Transverse colon (tissue), 4 donors: ENCODE data around the gene DCUN1D5. TPM values are rescaled to one million over a fixed set of nuclear protein-coding genes. Genes with fewer than 3 reads are reported as not detected.
"Not testable (repeated sequence)": the region's sequence is repeated elsewhere in the genome, so short reads cannot be mapped to it uniquely, and the experiment has no call there.

Source experiments
- DNase-seq: peaks from one replicate; pipeline ENCODE4 v3.0.0-alpha.2; 2019
- H3K27ac ChIP-seq, 4 donors: fragments of 200-600 bp; sonication (generic); 2 replicates each; pipeline ENCODE4 v1.5.1; 2016 to 2018; ENCODE audit warnings: inconsistent platforms in 4 of 4
- H3K27me3 ChIP-seq: fragments of 200-600 bp; sonication (generic); 2 replicates; pipeline ENCODE4 v1.5.1; 2017; ENCODE audit warnings: inconsistent platforms
- H3K36me3 ChIP-seq, 4 donors: fragments of 200-600 bp; sonication (generic); 2 replicates each; pipeline ENCODE4 v1.5.1; 2017 to 2019; ENCODE audit warnings: inconsistent platforms in 4 of 4
- H3K4me1 ChIP-seq, 4 donors: fragments of 200-600 bp; sonication (generic); 2 replicates each; pipeline ENCODE4 v1.5.1; 2017 to 2020; ENCODE audit warnings: inconsistent platforms in 4 of 4
- H3K4me3 ChIP-seq, 4 donors: fragments of 200-600 bp; sonication (generic); 1 replicate in 1 of 4; 2 replicates in 3 of 4; pipeline versions ENCODE4 v1.5.1 to v1.6.1; 2017 to 2019; ENCODE audit warnings: inconsistent platforms in 4 of 4
- H3K9me3 ChIP-seq, 2 donors: fragments of 200-600 bp; sonication (generic); 2 replicates each; pipeline ENCODE4 v1.5.1; 2017 to 2019; ENCODE audit warnings: inconsistent platforms in 2 of 2
- EP300 ChIP-seq: sonication (generic); formaldehyde crosslinking; IDR thresholded peaks from one replicate; pipeline ENCODE4 v1.6.1; 2017; ENCODE audit warnings: antibody characterized with exemption, low read depth
- POLR2A ChIP-seq: fragments of 450-650 bp; IDR thresholded peaks from one replicate; pipeline ENCODE4 v1.6.1; 2016; ENCODE audit warnings: antibody characterized with exemption, mild to moderate bottlenecking, moderate library complexity
- POLR2AphosphoS5 ChIP-seq, 3 donors: sonication (generic); formaldehyde crosslinking; IDR thresholded peaks; one replicate each; pipeline ENCODE4 v1.6.1; 2016; ENCODE audit warnings: antibody characterized with exemption in 3 of 3
- WGBS, 2 donors: methylation state at CpG; one replicate each; pipeline ENCODE4 v1.1.5; 2018; ENCODE audit warnings: low coverage in 1 of 2; 5-methylcytosine and 5-hydroxymethylcytosine counted together
- in situ Hi-C, 4 donors: fragments of 200-750 bp; cut with MboI; loops; one replicate each; pipeline versions ENCODE4 v1.15.0 to v1.15.1; 2017; ENCODE audit warnings: low sequenced_read_pairs in 3 of 4, low pct_ligation_motif_present in 1 of 4, low pct_unique_long_range_greater_than_20kb in 1 of 4
- intact Hi-C: fragments of 100-400 bp; cut with DNase I; formaldehyde crosslinking; loops from one replicate; pipeline ENCODE4 v1.15.1; 2023; ENCODE audit warnings: low total_unique reads
- total RNA-seq, 4 donors: library from RNA; depleted of rRNA; stranded (reverse); fragments of >200 nt; gene quantifications; one replicate each; pipeline ENCODE4 v1.1.0, GENCODE V29; 2016
- TF ChIP-seq, protein P1 (sequence below), 5 experiments: fragments of 200-600 bp in 3 of 5; fragments of 450-650 bp in 2 of 5; sonication (generic) in 3 of 5; IDR thresholded peaks; 1 replicate in 2 of 5; 2 replicates in 3 of 5; pipeline ENCODE4 v1.5.1; 2016 to 2017; ENCODE audit warnings: antibody characterized with exemption in 5 of 5, inconsistent platforms in 3 of 5, mild to moderate bottlenecking in 2 of 5, moderate library complexity in 1 of 5

Gene DCUN1D5
- total RNA-seq, 4 donors from 2014 or later, result 4.5 to 48.8 (median 24.4) TPM

DNA sequence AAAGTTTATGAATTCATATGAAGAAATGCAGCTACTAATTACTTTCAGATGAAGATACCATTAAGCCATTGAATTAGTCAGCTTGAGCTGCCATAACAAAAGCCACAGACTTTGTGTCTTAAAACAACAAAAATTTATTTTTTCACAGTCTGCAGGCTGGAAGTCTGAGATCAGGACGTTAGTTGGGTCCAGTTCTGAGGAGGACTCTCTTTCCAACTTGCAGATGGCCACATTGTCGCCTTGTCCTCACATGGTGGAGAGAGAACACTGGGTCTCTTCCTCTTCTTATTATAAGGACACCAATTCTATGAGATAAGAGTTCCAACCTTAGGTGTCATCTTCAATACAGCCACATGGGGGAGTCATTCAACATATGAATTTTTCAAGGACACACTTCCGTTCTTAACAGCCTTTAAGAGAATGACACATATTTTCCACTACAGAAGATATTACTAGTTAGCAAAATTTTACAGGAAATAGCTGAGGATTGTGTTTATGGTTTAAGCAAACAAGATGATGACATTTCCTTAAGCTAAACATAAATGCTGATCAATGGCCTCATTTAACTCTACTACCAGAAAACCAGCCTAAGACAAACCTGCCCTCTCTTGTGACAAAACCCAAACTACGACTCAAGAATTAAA lies 56.0 kb downstream of the DCUN1D5 start:
- in situ Hi-C loops, result no loop called here
- DNase-seq, result no peak
- TF ChIP-seq, protein P1, sequence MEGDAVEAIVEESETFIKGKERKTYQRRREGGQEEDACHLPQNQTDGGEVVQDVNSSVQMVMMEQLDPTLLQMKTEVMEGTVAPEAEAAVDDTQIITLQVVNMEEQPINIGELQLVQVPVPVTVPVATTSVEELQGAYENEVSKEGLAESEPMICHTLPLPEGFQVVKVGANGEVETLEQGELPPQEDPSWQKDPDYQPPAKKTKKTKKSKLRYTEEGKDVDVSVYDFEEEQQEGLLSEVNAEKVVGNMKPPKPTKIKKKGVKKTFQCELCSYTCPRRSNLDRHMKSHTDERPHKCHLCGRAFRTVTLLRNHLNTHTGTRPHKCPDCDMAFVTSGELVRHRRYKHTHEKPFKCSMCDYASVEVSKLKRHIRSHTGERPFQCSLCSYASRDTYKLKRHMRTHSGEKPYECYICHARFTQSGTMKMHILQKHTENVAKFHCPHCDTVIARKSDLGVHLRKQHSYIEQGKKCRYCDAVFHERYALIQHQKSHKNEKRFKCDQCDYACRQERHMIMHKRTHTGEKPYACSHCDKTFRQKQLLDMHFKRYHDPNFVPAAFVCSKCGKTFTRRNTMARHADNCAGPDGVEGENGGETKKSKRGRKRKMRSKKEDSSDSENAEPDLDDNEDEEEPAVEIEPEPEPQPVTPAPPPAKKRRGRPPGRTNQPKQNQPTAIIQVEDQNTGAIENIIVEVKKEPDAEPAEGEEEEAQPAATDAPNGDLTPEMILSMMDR (IDR thresholded peaks at IDR 0.05), result peak; percentile 49 to 65 (median 53)
- no peak for TF ChIP-seq POLR2A
- TF ChIP-seq POLR2AphosphoS5 (IDR thresholded peaks at IDR 0.05), result peak in 1 of 3 donors; percentile 25
- no peak for TF ChIP-seq EP300
- no peaks in the 10 kb centered on the region for H3K27me3 ChIP-seq
- H3K4me1 ChIP-seq, result peaks cover 0 to 4% (median 2%) of the 10 kb centered on the region in 4 donors
- no peak overlapping the region for H3K4me3 ChIP-seq
- H3K27ac ChIP-seq, result no peak overlapping the region
- no peaks in the 10 kb centered on the region for H3K9me3 ChIP-seq
- 10 to 25% methylated on average over 4 of the region's 4 CpGs for WGBS, 2 donors
- H3K36me3 ChIP-seq, result no peaks in the 10 kb centered on the region
- intact Hi-C loops, result no loop called here

DNA sequence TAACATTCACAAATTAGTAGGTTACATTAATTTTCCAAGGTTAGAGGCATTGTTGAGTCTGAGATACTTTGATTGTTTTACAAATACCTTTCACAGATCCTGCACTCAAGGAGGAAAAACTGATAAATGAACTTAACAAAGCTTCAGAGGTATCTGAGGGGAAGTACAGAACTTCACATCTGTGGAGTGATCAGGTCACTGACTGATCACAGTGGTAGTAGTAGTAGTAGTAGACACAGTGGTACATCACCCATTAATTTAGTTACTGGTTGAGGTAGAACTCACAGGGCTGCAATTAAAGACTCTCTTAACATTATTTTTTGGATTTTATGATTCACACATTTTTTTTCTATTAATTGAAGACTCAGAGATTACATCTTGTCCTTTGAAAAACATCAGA lies 56.7 kb downstream of the DCUN1D5 start:
- Histone ChIP-seq H3K4me3 (no peak overlapping the region), H3K4me1 (peaks cover 0 to 4% (median 2%) of the 10 kb centered on the region in 4 donors), H3K9me3 (no peaks in the 10 kb centered on the region), H3K27ac (no peak overlapping the region), H3K27me3 (no peaks in the 10 kb centered on the region), H3K36me3 (no peaks in the 10 kb centered on the region)
- no peak for DNase-seq
- in situ Hi-C loops, result no loop called here
- TF ChIP-seq POLR2AphosphoS5 (IDR thresholded peaks at IDR 0.05) (no peak), POLR2A (no peak), EP300 (no peak)
- TF ChIP-seq, protein P1 (IDR thresholded peaks at IDR 0.05), result no peak
- intact Hi-C loops, result no loop called here

DNA sequence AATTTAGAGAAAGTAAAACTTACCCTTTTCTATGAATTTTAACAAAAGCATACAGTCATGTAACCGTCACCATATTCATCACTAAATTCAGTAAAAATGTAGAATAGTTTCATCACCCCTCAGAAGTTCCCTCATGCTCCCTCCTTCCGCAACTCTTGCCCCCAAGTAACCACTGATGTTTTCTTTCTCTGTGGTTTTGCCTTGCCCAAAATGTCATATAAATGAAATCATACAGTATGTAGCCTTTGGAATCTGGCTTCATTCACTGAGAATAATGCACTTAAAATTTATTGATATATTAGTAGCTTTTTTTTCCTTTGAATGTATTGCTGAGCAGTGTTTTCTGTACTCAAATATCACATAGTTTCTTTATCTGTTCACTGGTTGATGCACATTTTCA lies 60.1 kb downstream of the DCUN1D5 start:
- peaks cover 0 to 4% (median 2%) of the 10 kb centered on the region in 4 donors for H3K4me1 ChIP-seq
- H3K27me3 ChIP-seq, result no peaks in the 10 kb centered on the region
- no peak overlapping the region for H3K27ac ChIP-seq
- no peak overlapping the region for H3K4me3 ChIP-seq
- DNase-seq, result no peak
- WGBS, 2 donors, result 87 to 96% methylated on average over 2 of the region's 2 CpGs
- in situ Hi-C loops (no loop called here), intact Hi-C loops (no loop called here)
- TF ChIP-seq POLR2A (no peak), EP300 (no peak)
- no peaks in the 10 kb centered on the region for H3K9me3 ChIP-seq
- H3K36me3 ChIP-seq, result no peaks in the 10 kb centered on the region

DNA sequence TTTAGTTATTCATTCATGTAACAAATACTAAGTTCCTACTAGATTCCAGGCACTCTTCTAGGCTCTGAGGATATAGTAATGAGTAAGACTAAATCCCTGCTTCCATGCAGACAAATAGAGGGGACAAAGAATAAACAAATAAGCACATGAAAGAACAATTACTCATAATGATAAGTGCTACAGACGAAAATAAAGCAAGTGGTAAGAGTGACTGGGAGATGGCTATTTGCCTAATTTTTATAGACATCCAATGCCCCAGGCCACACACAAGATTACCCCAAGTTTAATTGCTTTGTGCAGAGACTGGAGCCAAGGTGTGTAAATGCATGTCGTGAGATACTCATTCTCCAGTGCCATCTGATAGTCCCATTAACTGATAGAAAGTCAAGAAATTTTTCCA lies 62.6 kb downstream of the DCUN1D5 start:
- TF ChIP-seq, protein P1 (IDR thresholded peaks at IDR 0.05), result no peak
- TF ChIP-seq EP300, result no peak
- TF ChIP-seq POLR2A, result no peak
- TF ChIP-seq POLR2AphosphoS5 (IDR thresholded peaks at IDR 0.05), result no peak
- H3K9me3 ChIP-seq, result no peaks in the 10 kb centered on the region
- H3K36me3 ChIP-seq, result no peaks in the 10 kb centered on the region
- DNase-seq, result no peak
- intact Hi-C loops (no loop called here), in situ Hi-C loops (no loop called here)
- no peaks in the 10 kb centered on the region for H3K27me3 ChIP-seq
- no peaks in the 10 kb centered on the region for H3K4me1 ChIP-seq
- no peak overlapping the region for H3K27ac ChIP-seq
- H3K4me3 ChIP-seq, result no peak overlapping the region
- 33 to 36% methylated on average over 2 of the region's 2 CpGs for WGBS, 2 donors

DNA sequence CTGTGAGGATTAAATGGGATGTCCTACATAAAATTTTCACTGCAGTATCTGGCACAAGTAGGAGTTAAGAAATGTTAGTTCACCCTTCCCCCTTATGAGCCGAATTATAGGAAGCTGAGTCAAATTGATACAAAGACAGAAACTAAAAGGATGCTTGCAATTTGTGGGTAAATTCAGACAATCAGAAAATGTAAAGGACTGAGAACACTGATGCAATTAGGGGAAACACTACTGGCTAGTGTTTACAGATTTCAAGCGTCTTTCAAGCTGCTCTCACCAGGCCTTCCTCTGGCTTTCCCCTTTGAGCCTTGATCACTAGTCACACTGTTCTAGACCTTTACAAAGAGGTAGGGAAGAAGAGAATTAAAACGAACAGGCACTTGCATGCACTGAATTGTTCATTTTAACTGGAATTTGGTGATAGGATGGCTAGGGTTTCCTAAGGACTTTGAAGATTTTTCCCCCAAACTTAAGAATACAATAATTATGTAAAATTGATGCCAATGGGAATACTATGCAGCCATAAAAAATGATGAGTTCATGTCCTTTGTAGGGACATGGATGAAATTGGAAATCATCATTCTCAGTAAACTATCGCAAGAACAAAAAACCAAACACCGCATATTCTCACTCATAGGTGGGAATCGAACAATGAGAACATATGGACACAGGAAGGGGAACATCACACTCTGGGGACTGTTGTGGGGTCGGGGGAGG lies 63.5 kb downstream of the DCUN1D5 start:
- 56 to 75% methylated on average over 3 to 6 of the region's 7 CpGs for WGBS, 2 donors
- H3K4me3 ChIP-seq, H3K9me3 ChIP-seq, H3K27me3 ChIP-seq, intact Hi-C loops, H3K27ac ChIP-seq, in situ Hi-C loops, H3K36me3 ChIP-seq, H3K4me1 ChIP-seq, DNase-seq: not testable (repeated sequence)
